GM12891 (cell line): ENCODE measurements around the gene SHC3.

ENCODE experiments used
- PAX5 ChIP-seq: IDR thresholded peaks from 2 replicates; pipeline ENCODE4 v1.6.1; 2011; ENCODE audit warnings: low read length, moderate library complexity, mild to moderate bottlenecking; ENCODE audit not compliant: insufficient read depth, severe bottlenecking
- POLR2A ChIP-seq: IDR thresholded peaks from 2 replicates; pipeline ENCODE4 v1.6.1; 2011; ENCODE audit warnings: low read depth, low read length, control low read depth
- POLR2AphosphoS5 ChIP-seq: IDR thresholded peaks from 2 replicates; pipeline ENCODE4 v1.6.1; 2011; ENCODE audit warnings: low read depth, low read length, control low read depth
- POU2F2 ChIP-seq: IDR thresholded peaks from 2 replicates; pipeline ENCODE4 v1.6.1; 2011; ENCODE audit warnings: low read depth, mild to moderate bottlenecking, control low read depth, low read length, moderate library complexity
- SPI1 ChIP-seq: IDR thresholded peaks from 2 replicates; pipeline ENCODE4 v1.6.1; 2011; ENCODE audit warnings: low read depth, low read length, control low read depth
- TAF1 ChIP-seq: IDR thresholded peaks from 2 replicates; pipeline ENCODE4 v1.6.1; 2011; ENCODE audit warnings: low read depth, low read length, control low read depth

- no peak for TF ChIP-seq POLR2A
- no peak for TF ChIP-seq POLR2AphosphoS5
- TF ChIP-seq TAF1: no peak
- TF ChIP-seq SPI1: no peak
- no peak for TF ChIP-seq POU2F2
- TF ChIP-seq PAX5: no peak
Observed at GRCh38 chr9:89116805-89117192, 61.8 kb downstream of the SHC3 start.
